Loucy (cell line): ENCODE results near the gene SPATS2.

Experiments used
- CTCF ChIP-seq: fragments of 200-600 bp; sonication (generic); conservative IDR thresholded peaks from 2 replicates; pipeline ENCODE4 v1.5.1; 2014; ENCODE audit warnings: mild to moderate bottlenecking, antibody characterized with exemption, low read length
- EZH2phosphoT487 ChIP-seq: fragments of 200-600 bp; IDR thresholded peaks from 2 replicates; pipeline ENCODE4 v1.6.1; 2018; ENCODE audit warnings: antibody characterized with exemption, mild to moderate bottlenecking, moderate library complexity, borderline replicate concordance

- TF ChIP-seq CTCF (no peak), EZH2phosphoT487 (no peak)
These were observed 18.0 kb upstream of the SPATS2 start for GRCh38 chr12:49349266-49349665.
